Mucosa of descending colon (tissue), 3 donors: ENCODE results near the gene ASCL2. TPM values are rescaled to one million over a fixed set of nuclear protein-coding genes. Genes with fewer than 3 reads are reported as not detected.

Experiments
- ATAC-seq: fragments of 200-7000 bp; cut with Tn5 transposase; one replicate; pipeline ENCODE4 v1.9.1; 2020; ENCODE audit warnings: mild to moderate bottlenecking, moderate library complexity
- DNase-seq, 3 donors: peaks; one replicate each; pipeline ENCODE4 v3.0.0-alpha.2; 2020
- H3K36me3 ChIP-seq: fragments of 200-600 bp; one replicate; pipeline ENCODE4 v1.8.0; 2021; ENCODE audit warnings: low read depth, mild to moderate bottlenecking
- H3K4me1 ChIP-seq: fragments of 200-600 bp; one replicate; pipeline ENCODE4 v1.8.0; 2021; ENCODE audit warnings: low read depth, mild to moderate bottlenecking
- H3K4me3 ChIP-seq: fragments of 200-600 bp; one replicate; pipeline ENCODE4 v1.8.0; 2021; ENCODE audit warnings: mild to moderate bottlenecking
- H3K9me3 ChIP-seq: fragments of 200-600 bp; one replicate; pipeline ENCODE4 v1.8.0; 2021; ENCODE audit warnings: mild to moderate bottlenecking
- CTCF ChIP-seq: fragments of 200-600 bp; IDR thresholded peaks from one replicate; pipeline ENCODE4 v1.8.0; 2022; ENCODE audit warnings: antibody characterized with exemption, mild to moderate bottlenecking
- intact Hi-C, 2 donors: fragments of 100-400 bp; cut with DNase I in 1 of 2; cut with micrococcal nuclease in 1 of 2; formaldehyde crosslinking; loops; one replicate each; pipeline versions ENCODE4 v1.11.0 to v1.11.1; 2022; cut with DNase I, micrococcal nuclease
- total RNA-seq, 3 donors: library from RNA; stranded (reverse); fragmentation: NEBNext Ultra II Directional in 2 of 3; extraction: Animal tissue kit (Norgen Biotek cat#: 25700) in 2 of 3; gene quantifications; one replicate each; pipeline versions ENCODE4 v1.2.1 to v1.2.4, GENCODE V29; 2021 to 2023
- donor health status: DM: no; HTN: no; CAD: no; lungs with moderate emphysema.
- donor health status: DM: no; HTN: no; CAD: no.
- donor health status: DM: no; HTN: yes; CAD: no.

The ASCL2 gene
- total RNA-seq, 3 donors from 2014 or later, result 2.6 to 8.4 (median 8.1) TPM

- no peak overlapping the region for H3K4me3 ChIP-seq
- TF ChIP-seq CTCF, result no peak
- no peaks in the 10 kb centered on the region for H3K9me3 ChIP-seq
- intact Hi-C loops, result no loop called here
- H3K36me3 ChIP-seq, result no peaks in the 10 kb centered on the region
- peaks cover 6% of the 10 kb centered on the region for H3K4me1 ChIP-seq
- DNase-seq (peak in 1 of 3 donors; percentile 36), ATAC-seq (no peak)
These were observed 42.9 kb upstream of the ASCL2 start for GRCh38 chr11:2313051-2313951.

- no peak for ATAC-seq
- no peaks in the 10 kb centered on the region for H3K9me3 ChIP-seq
- DNase-seq, result peak in 1 of 3 donors; percentile 57
These were observed 42.0 kb upstream of the ASCL2 start for GRCh38 chr11:2312232-2313042.

GRCh38 chr11:2311353-2312133, 41.2 kb upstream of the ASCL2 start:
- Histone ChIP-seq H3K4me1 (peaks cover 10% of the 10 kb centered on the region), H3K36me3 (no peaks in the 10 kb centered on the region), H3K9me3 (no peaks in the 10 kb centered on the region), H3K4me3 (no peak overlapping the region)
- ATAC-seq (no peak), DNase-seq (peak in 1 of 3 donors; percentile 22)
- intact Hi-C loops, result no loop called here
- no peak for TF ChIP-seq CTCF

More at GRCh38 chr11:2312232-2313042, 42.0 kb upstream of the ASCL2 start:
- no peak for TF ChIP-seq CTCF
- H3K36me3 ChIP-seq, result no peaks in the 10 kb centered on the region
- no peak overlapping the region for H3K4me3 ChIP-seq
- intact Hi-C loops, result no loop called here
- H3K4me1 ChIP-seq, result peaks cover 6% of the 10 kb centered on the region

GRCh38 chr11:2310786-2311352, 40.5 kb upstream of the ASCL2 start:
- intact Hi-C loops, result no loop called here
- ATAC-seq (no peak), DNase-seq (peak in 1 of 3 donors; percentile 40)
- no peak overlapping the region for H3K4me3 ChIP-seq
- H3K4me1 ChIP-seq, result peaks cover 10% of the 10 kb centered on the region
- H3K9me3 ChIP-seq, result no peaks in the 10 kb centered on the region
- no peaks in the 10 kb centered on the region for H3K36me3 ChIP-seq
- no peak for TF ChIP-seq CTCF
